ENCODE measurements around the gene MLN. TPM values are rescaled to one million over a fixed set of nuclear protein-coding genes. Genes with fewer than 3 reads are reported as not detected.

MLN gene
- total and polyA plus RNA-seq, 10 donors, result not detected

DNA sequence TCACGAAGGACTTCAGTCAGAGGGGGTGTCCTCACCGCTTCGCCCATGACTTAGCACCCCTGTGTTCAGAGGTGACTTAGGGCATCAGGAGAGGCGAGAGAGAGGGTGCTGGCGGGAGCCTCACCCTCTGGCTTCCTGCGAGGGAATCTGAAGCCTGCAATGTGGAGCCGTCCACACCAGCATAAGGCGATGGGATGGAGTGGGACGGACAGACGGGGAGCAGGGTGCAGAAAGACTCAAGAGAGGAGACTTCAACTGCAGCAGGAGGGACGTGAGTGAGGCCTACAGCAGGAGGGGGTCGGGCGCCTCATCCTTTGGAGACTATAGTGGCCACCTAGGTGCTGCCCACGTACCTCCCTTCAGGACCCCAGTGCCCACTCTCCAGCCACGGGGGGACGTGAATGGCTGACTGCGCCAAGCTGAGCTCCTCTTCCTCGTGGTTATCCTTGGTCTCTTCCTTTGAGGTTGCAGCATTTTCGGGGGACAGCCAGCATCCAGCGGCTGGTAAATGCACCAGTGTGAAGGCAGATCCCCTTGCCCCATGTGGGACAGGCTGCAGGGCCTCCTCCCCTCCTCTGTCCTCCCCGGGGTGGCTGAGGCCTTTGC lies 26.9 kb upstream of the MLN start:
- Histone ChIP-seq H3K4me1 (peaks cover 0 to 6% (median 0%) of the 10 kb centered on the region in 6 donors), H3K36me3 (no peaks in the 10 kb centered on the region), H3K27ac (no peak overlapping the region), H3K9me3 (no peaks in the 10 kb centered on the region), H3K27me3 (replicated peaks in 1 of 7) (peaks cover 0 to 32% (median 0%) of the 10 kb centered on the region in 7 donors), H3K4me3 (no peak overlapping the region)
- intact Hi-C loops (cut with DNase I; ENCODE audit: low total_unique reads), result no loop called here
- TF ChIP-seq POLR2AphosphoS5 (IDR thresholded peaks at IDR 0.05) (no peak), CTCF (IDR thresholded peaks at IDR 0.05 in 8 of 11, conservative IDR thresholded peaks at IDR 0.05 in 3 of 11) (no peak), POLR2A (IDR thresholded peaks at IDR 0.05) (no peak)
- DNase-seq, result no peak
- 71 to 91% (median 82%) methylated on average over 17 to 21 of the region's 21 CpGs for WGBS, 5 donors

- Histone ChIP-seq H3K27me3 (replicated peaks in 1 of 7) (peaks cover 0 to 32% (median 0%) of the 10 kb centered on the region in 7 donors), H3K27ac (no peak overlapping the region), H3K36me3 (no peaks in the 10 kb centered on the region), H3K4me1 (peaks cover 0 to 12% (median 0%) of the 10 kb centered on the region in 6 donors), H3K9me3 (no peaks in the 10 kb centered on the region), H3K4me3 (no peak overlapping the region)
- intact Hi-C loops (cut with DNase I; ENCODE audit: low total_unique reads), result no loop called here
- WGBS, 5 donors, result 72 to 83% (median 74%) methylated on average over 15 of the region's 15 CpGs
- TF ChIP-seq CTCF (IDR thresholded peaks at IDR 0.05 in 8 of 11, conservative IDR thresholded peaks at IDR 0.05 in 3 of 11), result no peak
- no peak for TF ChIP-seq POLR2A (IDR thresholded peaks at IDR 0.05)
- no peak for TF ChIP-seq POLR2AphosphoS5 (IDR thresholded peaks at IDR 0.05)
- no peak for DNase-seq
Measured at GRCh38 chr6:33828764-33829731, 25.2 kb upstream of the MLN start.

GRCh38 chr6:33828452-33828763 lies 24.6 kb upstream of the MLN start:
- Histone ChIP-seq H3K4me3 (no peak overlapping the region), H3K36me3 (no peaks in the 10 kb centered on the region), H3K9me3 (no peaks in the 10 kb centered on the region), H3K27me3 (replicated peaks in 1 of 7) (peaks cover 0 to 32% (median 0%) of the 10 kb centered on the region in 7 donors), H3K27ac (no peak overlapping the region), H3K4me1 (peaks cover 0 to 12% (median 0%) of the 10 kb centered on the region in 6 donors)
- intact Hi-C loops (cut with DNase I; ENCODE audit: low total_unique reads), result no loop called here
- DNase-seq, result no peak
- WGBS, 5 donors, result 55 to 78% (median 70%) methylated on average over 3 to 4 of the region's 4 CpGs
- no peak for TF ChIP-seq CTCF (IDR thresholded peaks at IDR 0.05 in 8 of 11, conservative IDR thresholded peaks at IDR 0.05 in 3 of 11)
- no peak for TF ChIP-seq POLR2A (IDR thresholded peaks at IDR 0.05)
- no peak for TF ChIP-seq POLR2AphosphoS5 (IDR thresholded peaks at IDR 0.05)
